Ovary (tissue), 3 donors: ENCODE measurements around the gene DLL1.

Source experiments
- CTCF ChIP-seq, 3 donors: fragments of 450-650 bp in 2 of 3; fragments of 200-600 bp in 1 of 3; IDR thresholded peaks; one replicate each; pipeline versions ENCODE4 v1.5.1 to v1.8.0; 2016 to 2022; ENCODE audit warnings: antibody characterized with exemption in 3 of 3, mild to moderate bottlenecking in 1 of 3
- EP300 ChIP-seq: sonication (generic); formaldehyde crosslinking; IDR thresholded peaks from one replicate; pipeline ENCODE4 v1.6.1; 2017; ENCODE audit warnings: antibody characterized with exemption
- POLR2A ChIP-seq: fragments of 450-650 bp; IDR thresholded peaks from one replicate; pipeline ENCODE4 v1.6.1; 2017; ENCODE audit warnings: antibody characterized with exemption, mild to moderate bottlenecking, moderate library complexity
- donor health status: DM: no; HTN: no; CAD: no.

DNA sequence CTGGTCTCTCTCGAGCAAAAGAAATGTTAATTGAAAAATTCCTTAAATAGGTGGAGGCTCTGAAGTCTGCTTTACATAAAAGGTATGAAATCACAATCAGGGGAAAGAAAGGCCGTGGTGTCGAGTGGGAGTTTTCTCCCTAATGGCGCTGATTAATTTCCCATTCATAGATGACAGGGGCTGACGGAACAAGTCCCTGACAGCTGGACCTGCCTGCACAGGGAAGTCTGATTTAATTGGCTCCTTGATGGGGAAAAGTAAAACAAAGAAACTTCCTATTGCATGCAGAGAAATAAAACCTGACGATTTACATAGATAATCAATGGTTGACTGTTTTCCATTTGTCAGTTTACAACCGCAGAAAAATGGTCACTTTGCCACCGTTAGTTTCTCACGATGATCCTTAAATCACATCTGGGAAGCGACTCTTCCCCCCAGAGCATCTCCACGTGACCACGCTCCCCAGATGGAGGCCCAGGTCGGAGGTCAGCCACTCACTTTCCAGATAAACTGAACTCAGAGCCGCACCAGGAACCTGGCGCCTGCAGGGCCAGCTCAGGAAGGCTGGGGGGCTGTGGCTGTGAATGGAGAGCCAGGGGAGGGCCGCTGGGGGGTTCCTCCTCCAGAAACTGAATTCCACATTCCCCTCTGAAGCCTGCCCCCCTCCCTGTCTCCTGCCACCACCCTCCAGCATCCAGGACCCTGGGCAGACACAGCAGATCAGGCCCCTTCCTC lies 55.3 kb downstream of the DLL1 start:
- TF ChIP-seq CTCF (IDR thresholded peaks at IDR 0.05), result no peak
- no peak for TF ChIP-seq EP300
- TF ChIP-seq POLR2A, result no peak
